Measurements from ENCODE around the gene MYOF.

Gene MYOF

GRCh38 chr10:93512565-93512964 lies 30.4 kb upstream of the MYOF start:
- peak; percentile 52 for DNase-seq (ENCODE audit: low read depth)
- TF ChIP-seq CTCF (conservative IDR thresholded peaks at IDR 0.05; ENCODE audit: control insufficient read depth, insufficient read depth, low read depth, low read length) = no peak
- H3K4me3 ChIP-seq (ENCODE audit: control insufficient read depth, low read depth, low read length) = no peak overlapping the region

GRCh38 chr10:93509816-93510215 lies 27.7 kb upstream of the MYOF start:
- TF ChIP-seq CTCF (conservative IDR thresholded peaks at IDR 0.05; ENCODE audit: control insufficient read depth, insufficient read depth, low read depth, low read length) = no peak
- DNase-seq (ENCODE audit: low read depth) = no peak
- H3K4me3 ChIP-seq (ENCODE audit: control insufficient read depth, low read depth, low read length) = no peak overlapping the region

- no peak for DNase-seq (ENCODE audit: low read depth)
- no peak for TF ChIP-seq CTCF (conservative IDR thresholded peaks at IDR 0.05; ENCODE audit: control insufficient read depth, insufficient read depth, low read depth, low read length)
- no peak overlapping the region for H3K4me3 ChIP-seq (ENCODE audit: control insufficient read depth, low read depth, low read length)
Observed at GRCh38 chr10:93505075-93505474, 22.9 kb upstream of the MYOF start.

- TF ChIP-seq CTCF (conservative IDR thresholded peaks at IDR 0.05; ENCODE audit: control insufficient read depth, insufficient read depth, low read depth, low read length) = no peak
- no peak overlapping the region for H3K4me3 ChIP-seq (ENCODE audit: control insufficient read depth, low read depth, low read length)
- DNase-seq (ENCODE audit: low read depth) = no peak
Observed at GRCh38 chr10:93503075-93503474, 20.9 kb upstream of the MYOF start.

- no peak for TF ChIP-seq CTCF (conservative IDR thresholded peaks at IDR 0.05; ENCODE audit: control insufficient read depth, insufficient read depth, low read depth, low read length)
- no peak for DNase-seq (ENCODE audit: low read depth)
- H3K4me3 ChIP-seq (ENCODE audit: control insufficient read depth, low read depth, low read length) = no peak overlapping the region
Observed at GRCh38 chr10:93501650-93502049, 19.5 kb upstream of the MYOF start.

GRCh38 chr10:93498166-93498565 lies 16.0 kb upstream of the MYOF start:
- peak overlapping the region; percentile 9 for H3K4me3 ChIP-seq (ENCODE audit: control insufficient read depth, low read depth, low read length)
- TF ChIP-seq CTCF (conservative IDR thresholded peaks at IDR 0.05; ENCODE audit: control insufficient read depth, insufficient read depth, low read depth, low read length) = no peak
- no peak for DNase-seq (ENCODE audit: low read depth)

Measured in fibroblast of mammary gland (primary cell).